Spleen (tissue), 11 donors: Measurements from ENCODE around the gene CCDC106. TPM values are rescaled to one million over a fixed set of nuclear protein-coding genes. Genes with fewer than 3 reads are reported as not detected.

Source experiments
- DNase-seq: peaks from one replicate; pipeline ENCODE4 v3.0.0-alpha.2; 2020
- H3K27ac ChIP-seq, 8 donors: fragments of 200-600 bp; sonication (generic) in 7 of 8; 1 replicate in 4 of 8; 2 replicates in 4 of 8; pipeline versions ENCODE4 v1.5.0 to v1.8.0; 2016 to 2021; ENCODE audit warnings: inconsistent platforms in 4 of 8, mild to moderate bottlenecking in 4 of 8, moderate library complexity in 1 of 8
- H3K27me3 ChIP-seq, 7 donors: fragments of 200-600 bp; sonication (generic) in 6 of 7; replicated peaks in 1 of 7; 1 replicate in 4 of 7; 2 replicates in 3 of 7; pipeline versions ENCODE4 v1.5.0 to v1.8.0; 2016 to 2021; ENCODE audit warnings: inconsistent platforms in 3 of 7, mild to moderate bottlenecking in 1 of 7
- H3K36me3 ChIP-seq, 6 donors: fragments of 200-600 bp; sonication (generic) in 5 of 6; 1 replicate in 4 of 6; 2 replicates in 2 of 6; pipeline versions ENCODE4 v1.5.0 to v1.8.0; 2016 to 2021; ENCODE audit warnings: inconsistent platforms in 2 of 6
- H3K4me1 ChIP-seq, 6 donors: fragments of 200-600 bp; sonication (generic) in 5 of 6; 1 replicate in 3 of 6; 2 replicates in 3 of 6; pipeline versions ENCODE4 v1.5.0 to v1.8.0; 2016 to 2021; ENCODE audit warnings: inconsistent platforms in 3 of 6
- H3K4me3 ChIP-seq, 8 donors: fragments of 200-600 bp; sonication (generic) in 7 of 8; 1 replicate in 4 of 8; 2 replicates in 4 of 8; pipeline versions ENCODE4 v1.5.0 to v1.8.0; 2016 to 2021; ENCODE audit warnings: inconsistent platforms in 4 of 8, mild to moderate bottlenecking in 4 of 8, moderate library complexity in 2 of 8
- H3K9me3 ChIP-seq, 8 donors: fragments of 200-600 bp; sonication (generic) in 7 of 8; 1 replicate in 4 of 8; 2 replicates in 4 of 8; pipeline versions ENCODE4 v1.5.0 to v1.8.0; 2016 to 2021; ENCODE audit warnings: inconsistent platforms in 4 of 8
- CTCF ChIP-seq, 11 experiments: fragments of 200-600 bp in 7 of 11; fragments of 450-650 bp in 4 of 11; sonication (generic) in 4 of 11; IDR thresholded peaks in 8 of 11; conservative IDR thresholded peaks in 3 of 11; 1 replicate in 7 of 11; 2 replicates in 4 of 11; pipeline versions ENCODE4 v1.4.0 to v1.8.0; 2016 to 2021; ENCODE audit warnings: antibody characterized with exemption in 11 of 11, inconsistent platforms in 4 of 11, mild to moderate bottlenecking in 1 of 11
- POLR2A ChIP-seq, 3 donors: fragments of 450-650 bp; IDR thresholded peaks; one replicate each; pipeline ENCODE4 v1.5.1; 2017; ENCODE audit warnings: antibody characterized with exemption in 3 of 3, mild to moderate bottlenecking in 1 of 3
- POLR2AphosphoS5 ChIP-seq, 3 donors: sonication (generic); formaldehyde crosslinking; IDR thresholded peaks; one replicate each; pipeline ENCODE4 v1.5.1; 2017; ENCODE audit warnings: antibody characterized with exemption in 3 of 3
- WGBS, 5 donors: extraction: QIAGEN DNeasy Blood & Tissue Kit in 3 of 5; methylation state at CpG; one replicate each; pipeline versions ENCODE4 v1.1.5 to v1.1.7; 2013 to 2018; 5-methylcytosine and 5-hydroxymethylcytosine counted together
- intact Hi-C: fragments of 100-400 bp; cut with DNase I; formaldehyde crosslinking; loops from one replicate; pipeline ENCODE4 v1.15.0; 2023; ENCODE audit warnings: low total_unique reads
- polyA plus RNA-seq, 3 donors: library from polyadenylated mRNA; stranded (reverse); fragments of 200-250 nt; gene quantifications; one replicate each; pipeline ENCODE4 v1.2.1, GENCODE V29; 2013
- total RNA-seq, 7 donors: library from RNA; depleted of rRNA in 3 of 7; stranded (reverse); fragments of >200 nt in 3 of 7; fragmentation: NEBNext Ultra II Directional in 4 of 7; extraction: Animal tissue kit (Norgen Biotek cat#: 25700) in 4 of 7; gene quantifications; one replicate each; pipeline versions ENCODE4 v1.1.0 to v1.2.1, GENCODE V29; 2016 to 2021
- donor health status: healthy with polysubstance abuse.
- donor health status: DM: no; HTN: no; CAD: no; lungs with moderate emphysema.
- donor health status: DM: no; HTN: no; CAD: no.
- donor health status: Bipolar disorder and iron deficiency.
- donor health status: healthy.
- donor health status: DM: no; HTN: no; CAD: no.
- donor health status: DM: yes; HTN: yes; CAD: no.

Gene CCDC106
- total and polyA plus RNA-seq, 10 donors, result 11.9 to 40.1 (median 18.6) TPM

GRCh38 chr19:55679343-55680257 lies 31.6 kb downstream of the CCDC106 start:
- DNase-seq, result no peak
- peaks cover 54 to 92% (median 74%) of the 10 kb centered on the region in 6 donors for H3K4me1 ChIP-seq
- no peaks in the 10 kb centered on the region for H3K9me3 ChIP-seq
- peak overlapping the region in 5 of 8 donors; percentile 12 to 99 (median 96) for H3K27ac ChIP-seq
- WGBS, 5 donors, result 73 to 87% (median 82%) methylated on average over 13 to 24 of the region's 24 CpGs
- peaks cover 0 to 80% (median 63%) of the 10 kb centered on the region in 6 donors for H3K36me3 ChIP-seq
- TF ChIP-seq CTCF (IDR thresholded peaks at IDR 0.05 in 8 of 11, conservative IDR thresholded peaks at IDR 0.05 in 3 of 11) (no peak), POLR2A (IDR thresholded peaks at IDR 0.05) (no peak), POLR2AphosphoS5 (IDR thresholded peaks at IDR 0.05) (peak in 1 of 3 donors; percentile 42)
- H3K4me3 ChIP-seq, result peak overlapping the region in 1 of 8 donors; percentile 98
- H3K27me3 ChIP-seq, result no peaks in the 10 kb centered on the region
- intact Hi-C loops, result no loop called here

- peak overlapping the region in 4 of 8 donors; percentile 15 to 99 (median 97) for H3K27ac ChIP-seq
- H3K9me3 ChIP-seq, result no peaks in the 10 kb centered on the region
- intact Hi-C loops, result no loop called here
- WGBS, 5 donors, result 89 to 96% (median 93%) methylated on average over 13 to 20 of the region's 20 CpGs
- no peak for DNase-seq
- H3K4me1 ChIP-seq, result peaks cover 53 to 95% (median 70%) of the 10 kb centered on the region in 6 donors
- peaks cover 0 to 89% (median 70%) of the 10 kb centered on the region in 6 donors for H3K36me3 ChIP-seq
- H3K27me3 ChIP-seq, result no peaks in the 10 kb centered on the region
- no peak overlapping the region for H3K4me3 ChIP-seq
- TF ChIP-seq POLR2A (IDR thresholded peaks at IDR 0.05) (no peak), POLR2AphosphoS5 (IDR thresholded peaks at IDR 0.05) (peak in 1 of 3 donors; percentile 1), CTCF (IDR thresholded peaks at IDR 0.05 in 8 of 11, conservative IDR thresholded peaks at IDR 0.05 in 3 of 11) (no peak)
These were observed 32.5 kb downstream of the CCDC106 start for GRCh38 chr19:55680339-55681130.

GRCh38 chr19:55681131-55682092 lies 33.4 kb downstream of the CCDC106 start:
- peaks cover 46 to 95% (median 68%) of the 10 kb centered on the region in 6 donors for H3K4me1 ChIP-seq
- no peak for DNase-seq
- no peak overlapping the region for H3K4me3 ChIP-seq
- no peaks in the 10 kb centered on the region for H3K27me3 ChIP-seq
- H3K9me3 ChIP-seq, result no peaks in the 10 kb centered on the region
- intact Hi-C loops, result no loop called here
- no peak for TF ChIP-seq POLR2A (IDR thresholded peaks at IDR 0.05)
- no peak for TF ChIP-seq CTCF (IDR thresholded peaks at IDR 0.05 in 8 of 11, conservative IDR thresholded peaks at IDR 0.05 in 3 of 11)
- no peak for TF ChIP-seq POLR2AphosphoS5 (IDR thresholded peaks at IDR 0.05)
- WGBS, 5 donors, result 75 to 89% (median 84%) methylated on average over 9 of the region's 9 CpGs
- peak overlapping the region in 2 of 8 donors; percentile 98 to 99 for H3K27ac ChIP-seq
- peaks cover 0 to 98% (median 79%) of the 10 kb centered on the region in 6 donors for H3K36me3 ChIP-seq
